Measurements from ENCODE around the gene TXN. TPM values are rescaled to one million over a fixed set of nuclear protein-coding genes. Genes with fewer than 3 reads are reported as not detected.

TXN gene
- total and polyA plus RNA-seq, 2 of the 4 experiments (the other 2 are of a cell fraction): 277 to 578 TPM

DNA sequence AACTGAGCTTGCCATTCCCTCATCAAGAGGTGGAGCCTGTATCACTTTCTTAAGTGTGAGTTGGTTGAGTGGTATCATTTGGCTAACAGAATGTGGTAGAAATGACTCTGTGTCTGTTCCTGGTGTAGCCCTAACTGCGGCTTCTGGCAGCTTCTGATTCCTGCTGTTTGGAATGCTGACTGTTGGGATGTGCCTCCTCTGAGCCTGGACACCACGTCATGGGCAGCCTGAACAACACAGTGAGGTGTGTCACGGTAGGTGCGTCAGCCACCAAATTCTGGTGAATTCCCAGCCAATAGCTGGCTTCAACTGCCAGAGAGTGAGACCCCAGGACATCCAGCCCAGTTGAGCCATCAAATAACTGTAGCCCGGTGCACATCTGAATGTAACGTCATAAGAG lies 42.2 kb downstream of the TXN start:
- no peak overlapping the region for H2BK15ac ChIP-seq (ENCODE audit: low read depth, low read length)
- no peaks in the 10 kb centered on the region for H3K9me1 ChIP-seq (ENCODE audit: insufficient read depth, low read length)
- BruUV-seq (replicated peaks): no TSS peak
- H4K91ac ChIP-seq (ENCODE audit: insufficient read depth, low read depth, low read length): no peak overlapping the region
- H3K9me3 ChIP-seq (ENCODE audit: control insufficient read depth, insufficient read depth, low read length): no peaks in the 10 kb centered on the region
- H2BK20ac ChIP-seq (ENCODE audit: low read depth, low read length): no peak overlapping the region
- dilution Hi-C loops (cut with HindIII; ENCODE audit: low sequenced_read_pairs, unreplicated experiment) (no loop called here), intact Hi-C loops (cut with micrococcal nuclease) (no loop called here), in situ Hi-C loops (cut with MboI; ENCODE audit: low sequenced_read_pairs) (loop anchor here (10.0 kb wide), 1 partner anchor 639 kb away; no protein-coding TSS in a partner anchor)
- 76% methylated on average over 4 of the region's 6 CpGs; no CpG with 5 or more reads in 1 of the 2 experiments for WGBS, 2 experiments (ENCODE audit: extremely low coverage in 2 of 2, insufficient read length in 1 of 2)
- POLR2A ChIA-PET (ENCODE audit: unreplicated experiment): no interaction called here
- no peaks in the 10 kb centered on the region for H4K20me1 ChIP-seq (ENCODE audit: insufficient read depth, low read length)
- peaks cover 5% of the 10 kb centered on the region for H3K27me3 ChIP-seq (ENCODE audit: control insufficient read depth, insufficient read depth, low read length)
- no peak overlapping the region for H3K4me3 ChIP-seq (ENCODE audit: insufficient read depth, low read depth, low read length)
- H2BK120ac ChIP-seq (ENCODE audit: low read depth, low read length): no peak overlapping the region
- H2AFZ ChIP-seq (replicated peaks; ENCODE audit: low read length, poor library complexity): no peak overlapping the region
- H3K9ac ChIP-seq (ENCODE audit: low read depth, low read length): no peak overlapping the region
- DNase-seq (peak; percentile 30), ATAC-seq (ENCODE audit: low read depth) (no peak)
- no peak overlapping the region for H3K56ac ChIP-seq (ENCODE audit: extremely low read depth, insufficient read depth, low read length)
- H3K79me1 ChIP-seq (ENCODE audit: low read depth in 1 of 2, low read length in 2 of 2): no peaks in the 10 kb centered on the region
- H3K4me1 ChIP-seq (ENCODE audit: control insufficient read depth, insufficient read depth, low read length): no peaks in the 10 kb centered on the region; the same call in 1 of the 2 replicates
- no peak for TF ChIP-seq BHLHE40 (IDR thresholded peaks at IDR 0.05; ENCODE audit: low read depth, low read length)
- no peak for TF ChIP-seq CHD1 (IDR thresholded peaks at IDR 0.05; ENCODE audit: low read depth, low read length)
- no peak for TF ChIP-seq RCOR1 (IDR thresholded peaks at IDR 0.05; ENCODE audit: insufficient replicate concordance, low read length)
- TF ChIP-seq POLR2A (IDR thresholded peaks at IDR 0.05; ENCODE audit: low read depth, low read length): no peak
- TF ChIP-seq MAFK (IDR thresholded peaks at IDR 0.05; ENCODE audit: low read depth, low read length): no peak
- no peak for TF ChIP-seq SMC3 (IDR thresholded peaks at IDR 0.05; ENCODE audit: low read depth, low read length)
- no peak for TF ChIP-seq ELK1 (IDR thresholded peaks at IDR 0.05; ENCODE audit: borderline replicate concordance, low read depth, low read length)
- no peak for TF ChIP-seq MAZ (IDR thresholded peaks at IDR 0.05; ENCODE audit: borderline replicate concordance, low read depth, low read length)
- H3K14ac ChIP-seq (replicated peaks; ENCODE audit: low read depth, low read length): no peak overlapping the region
- no peak overlapping the region for H3K23ac ChIP-seq (ENCODE audit: low read depth, low read length)
- H3K27ac ChIP-seq (ENCODE audit: insufficient read depth, low read length): no peak overlapping the region
- no peak overlapping the region for H3K4ac ChIP-seq (ENCODE audit: low read depth, low read length)
- H2AK9ac ChIP-seq (replicated peaks; ENCODE audit: low read depth, low read length, poor library complexity): no peak overlapping the region
- H4K8ac ChIP-seq (ENCODE audit: low read depth in 2 of 2, low read length in 2 of 2): no peak overlapping the region
- no peaks in the 10 kb centered on the region for H3K36me3 ChIP-seq (ENCODE audit: control insufficient read depth, insufficient read depth, low read length)
- H4K5ac ChIP-seq (ENCODE audit: low read depth, low read length): no peak overlapping the region
- no peak overlapping the region for H2BK5ac ChIP-seq (ENCODE audit: low read depth, low read length, poor library complexity, severe bottlenecking)
- CTCF ChIA-PET: interaction anchor here (1.4 kb wide), 1 partner anchor 311 kb away, joined by 4 read pairs; no protein-coding TSS in a partner anchor
- H3K4me2 ChIP-seq (ENCODE audit: low read depth, low read length): no peak overlapping the region
- no peak overlapping the region for H2AK5ac ChIP-seq (ENCODE audit: low read depth, low read length)
- H3K18ac ChIP-seq (ENCODE audit: low read depth, low read length): no peak overlapping the region

All from IMR-90 (cell line).